ENCODE results near the gene KLC3.
"Not testable (repeated sequence)": the region's sequence is repeated elsewhere in the genome, so short reads cannot be mapped to it uniquely, and the experiment has no call there.

KLC3 gene

GRCh38 chr19:45320997-45321775 is 19.4 kb upstream of the KLC3 start:
- no peak for DNase-seq (ENCODE audit: low spot score)

- no peak for DNase-seq (ENCODE audit: low spot score)
Observed at GRCh38 chr19:45321848-45322247, 18.7 kb upstream of the KLC3 start.

GRCh38 chr19:45322311-45322710 is 18.2 kb upstream of the KLC3 start:
- DNase-seq (ENCODE audit: low spot score), result no peak

GRCh38 chr19:45322744-45323281 is 17.7 kb upstream of the KLC3 start, which contains the start of gene CKM:
Gene CKM (minus strand): TSS chr19:45322875. CDS start chr19:45319713, 3,162 bp downstream.
- DNase-seq (ENCODE audit: low spot score), result no peak

GRCh38 chr19:45323671-45324081 is 16.9 kb upstream of the KLC3 start:
- DNase-seq (ENCODE audit: low spot score), result no peak

- DNase-seq (ENCODE audit: low spot score), result no peak
Observed at GRCh38 chr19:45324349-45324907, 16.1 kb upstream of the KLC3 start.

GRCh38 chr19:45327404-45328143 is 13.0 kb upstream of the KLC3 start:
- DNase-seq (ENCODE audit: low spot score), result no peak

GRCh38 chr19:45331411-45331810 is 9.1 kb upstream of the KLC3 start:
- DNase-seq (ENCODE audit: low spot score), result no peak

- DNase-seq (ENCODE audit: low spot score), result no peak
Observed at GRCh38 chr19:45333609-45334303, 6.8 kb upstream of the KLC3 start.

GRCh38 chr19:45334881-45335280 is 5.7 kb upstream of the KLC3 start:
- DNase-seq (ENCODE audit: low spot score), result not testable (repeated sequence)

GRCh38 chr19:45336696-45337251 is 3.8 kb upstream of the KLC3 start:
- DNase-seq (ENCODE audit: low spot score), result no peak

GRCh38 chr19:45339629-45340028 is 921 bp upstream of the KLC3 start:
- no peak for DNase-seq (ENCODE audit: low spot score)

GRCh38 chr19:45340899-45341453 is 426 bp downstream of the KLC3 start:
- no peak for DNase-seq (ENCODE audit: low spot score)

GRCh38 chr19:45342911-45343310 is 2.4 kb downstream of the KLC3 start:
- no peak for DNase-seq (ENCODE audit: low spot score)

GRCh38 chr19:45344621-45345505 is 4.3 kb downstream of the KLC3 start:
- DNase-seq (ENCODE audit: low spot score), result no peak

- no peak for DNase-seq (ENCODE audit: low spot score)
Observed at GRCh38 chr19:45345506-45345860, 4.9 kb downstream of the KLC3 start.

GRCh38 chr19:45346449-45346848 is 5.9 kb downstream of the KLC3 start:
- no peak for DNase-seq (ENCODE audit: low spot score)

GRCh38 chr19:45347570-45348366 is 7.2 kb downstream of the KLC3 start:
- DNase-seq (ENCODE audit: low spot score), result no peak

- DNase-seq (ENCODE audit: low spot score), result no peak
Observed at GRCh38 chr19:45348367-45349125, 8.0 kb downstream of the KLC3 start.
